Right lobe of liver (tissue), 6 donors: ENCODE measurements around the gene AAR2. TPM values are rescaled to one million over a fixed set of nuclear protein-coding genes. Genes with fewer than 3 reads are reported as not detected.

Experiments
- ATAC-seq, 4 donors: fragments of 200-7000 bp; cut with Tn5 transposase; one replicate each; pipeline ENCODE4 v1.9.1; 2020; ENCODE audit warnings: mild to moderate bottlenecking in 4 of 4, moderate library complexity in 4 of 4
- DNase-seq, 3 donors: peaks; one replicate each; pipeline ENCODE4 v3.0.0-alpha.2; 2020
- H3K27ac ChIP-seq, 3 donors: fragments of 200-600 bp; one replicate each; pipeline ENCODE4 v1.8.0; 2022
- H3K27me3 ChIP-seq, 2 donors: fragments of 200-600 bp; one replicate each; pipeline ENCODE4 v1.8.0; 2022
- H3K36me3 ChIP-seq, 4 donors: fragments of 200-600 bp; sonication (generic) in 1 of 4; one replicate each; pipeline versions ENCODE4 v1.5.1 to v1.8.0; 2017 to 2022; ENCODE audit warnings: control low read depth in 1 of 4
- H3K4me1 ChIP-seq, 4 donors: fragments of 200-600 bp; sonication (generic) in 1 of 4; one replicate each; pipeline versions ENCODE4 v1.5.1 to v1.8.0; 2017 to 2022; ENCODE audit warnings: control low read depth in 1 of 4
- H3K4me3 ChIP-seq, 3 donors: fragments of 200-600 bp; one replicate each; pipeline ENCODE4 v1.8.0; 2022
- H3K9me3 ChIP-seq, 4 donors: fragments of 200-600 bp; sonication (generic) in 1 of 4; one replicate each; pipeline versions ENCODE4 v1.5.1 to v1.8.0; 2017 to 2022; ENCODE audit warnings: control low read depth in 1 of 4
- CTCF ChIP-seq, 4 donors: fragments of 200-600 bp in 3 of 4; fragments of 450-650 bp in 1 of 4; IDR thresholded peaks; one replicate each; pipeline versions ENCODE4 v1.5.1 to v1.8.0; 2016 to 2022; ENCODE audit warnings: antibody characterized with exemption in 4 of 4, mild to moderate bottlenecking in 2 of 4
- POLR2A ChIP-seq: fragments of 450-650 bp; IDR thresholded peaks from one replicate; pipeline ENCODE4 v1.6.1; 2017; ENCODE audit warnings: antibody characterized with exemption, mild to moderate bottlenecking
- WGBS: methylation state at CpG from one replicate; pipeline ENCODE4 v1.1.6; 2018; ENCODE audit warnings: low coverage, low lambda C conversion rate; ENCODE audit not compliant: insufficient coverage; ENCODE audit errors: missing lambda C conversion rate; 5-methylcytosine and 5-hydroxymethylcytosine counted together
- intact Hi-C, 2 donors: fragments of 100-400 bp; cut with DNase I; formaldehyde crosslinking; loops; one replicate each; pipeline versions ENCODE4 v1.11.2 to v1.14.1; 2022
- total RNA-seq, 6 experiments: library from RNA; depleted of rRNA in 2 of 6; stranded (reverse); fragments of >200 nt in 2 of 6; fragmentation: NEBNext Ultra II Directional in 3 of 6; extraction: Animal tissue kit (Norgen Biotek cat#: 25700) in 3 of 6; gene quantifications; one replicate each; pipeline versions ENCODE4 v1.1.0 to v1.2.4, GENCODE V29; 2016 to 2023
- donor health status: DM: no; HTN: yes; CAD: no.
- donor health status: DM: no; HTN: no; CAD: no.
- donor health status: DM: no; HTN: no; CAD: no.
- donor health status: DM: no; HTN: yes; CAD: no.
- donor health status: DM: no; HTN: yes; CAD: no.

AAR2 gene
- total RNA-seq, 6 experiments from 2014 or later: 11.8 to 16.7 (median 13.5) TPM

GRCh38 chr20:36267605-36268381 lies 31.5 kb downstream of the AAR2 start:
- intact Hi-C loops: no loop called here
- Histone ChIP-seq H3K27ac (no peak overlapping the region), H3K9me3 (no peaks in the 10 kb centered on the region), H3K27me3 (no peaks in the 10 kb centered on the region), H3K4me1 (no peaks in the 10 kb centered on the region), H3K36me3 (no peaks in the 10 kb centered on the region), H3K4me3 (no peak overlapping the region)
- TF ChIP-seq CTCF (IDR thresholded peaks at IDR 0.05) (no peak), POLR2A (no peak)
- ATAC-seq (no peak), DNase-seq (no peak)
- WGBS: 71% methylated on average over 4 of the region's 24 CpGs

DNA sequence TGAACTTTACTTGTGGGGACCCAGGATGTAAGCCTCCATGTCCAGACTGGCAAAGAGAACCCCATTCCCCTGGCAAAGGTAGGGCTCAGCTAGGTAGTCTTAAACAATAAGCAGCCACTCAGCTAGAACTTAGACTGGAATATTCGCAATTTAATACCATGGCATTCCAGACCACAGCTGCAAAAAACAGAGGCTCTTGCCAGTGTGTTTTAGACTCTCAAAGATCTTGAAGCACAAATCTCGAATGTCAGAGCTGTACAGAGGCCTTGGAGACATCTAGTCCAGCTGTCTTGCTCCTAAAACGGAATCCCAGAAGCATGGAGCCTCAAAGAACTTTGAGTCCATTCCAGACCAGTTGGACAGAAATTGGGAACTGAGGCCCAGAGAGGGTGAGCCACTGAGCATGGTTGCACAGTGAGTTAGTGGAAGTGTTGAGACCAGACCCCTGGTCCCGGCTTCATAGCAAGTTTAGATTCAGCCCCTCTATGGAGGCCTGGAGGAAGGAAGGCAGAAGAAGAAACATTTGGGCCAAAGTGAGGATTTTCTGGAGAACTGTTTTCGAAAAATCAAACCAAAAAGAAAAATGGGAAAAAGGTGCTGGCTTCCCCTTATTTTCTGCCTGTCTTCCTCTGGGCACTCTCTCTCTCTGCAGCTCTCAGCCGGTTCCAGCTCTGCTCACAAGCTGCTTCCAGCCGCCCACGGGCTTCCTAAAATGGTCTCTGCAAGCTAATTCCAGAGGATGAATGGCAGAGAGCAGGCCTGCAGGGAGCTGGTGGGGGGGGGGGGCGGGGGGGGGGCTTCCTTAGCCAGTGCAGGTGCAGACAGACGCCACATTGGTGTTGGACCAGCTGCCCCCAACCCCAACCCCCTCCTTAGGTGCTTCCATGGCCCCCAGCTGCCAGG lies 32.4 kb downstream of the AAR2 start:
- no peaks in the 10 kb centered on the region for H3K36me3 ChIP-seq
- no peak overlapping the region for H3K27ac ChIP-seq
- ATAC-seq (no peak), DNase-seq (no peak)
- no peak for TF ChIP-seq POLR2A
- TF ChIP-seq CTCF (IDR thresholded peaks at IDR 0.05): no peak
- no peaks in the 10 kb centered on the region for H3K27me3 ChIP-seq
- no peaks in the 10 kb centered on the region for H3K9me3 ChIP-seq
- H3K4me3 ChIP-seq: no peak overlapping the region
- intact Hi-C loops: no loop called here
- WGBS: 53% methylated on average over 7 of the region's 10 CpGs
- no peaks in the 10 kb centered on the region for H3K4me1 ChIP-seq

DNA sequence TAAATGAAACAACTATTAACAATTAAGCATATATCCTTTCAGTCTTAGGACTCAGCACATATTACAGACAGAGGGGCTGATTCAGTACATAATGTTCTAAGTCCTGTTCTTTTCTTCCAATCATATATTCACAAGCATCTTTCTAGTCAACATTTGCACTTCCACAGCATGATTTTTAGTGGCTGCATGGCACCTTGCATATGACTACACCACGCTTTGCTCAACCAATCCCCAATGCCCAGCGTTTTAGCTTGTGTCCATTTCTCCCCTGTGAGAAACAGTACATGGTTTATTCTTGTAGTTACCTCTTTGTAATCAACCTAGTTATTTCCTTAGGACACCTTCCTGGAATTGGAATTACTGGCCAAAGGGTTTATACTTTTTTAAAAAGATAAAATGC lies 33.2 kb downstream of the AAR2 start:
- ATAC-seq (no peak), DNase-seq (no peak)
- Histone ChIP-seq H3K27ac (no peak overlapping the region), H3K9me3 (no peaks in the 10 kb centered on the region), H3K4me3 (no peak overlapping the region), H3K4me1 (no peaks in the 10 kb centered on the region), H3K27me3 (no peaks in the 10 kb centered on the region), H3K36me3 (no peaks in the 10 kb centered on the region)
- 72% methylated on average over 2 of the region's 2 CpGs for WGBS
- intact Hi-C loops: no loop called here
- TF ChIP-seq CTCF (IDR thresholded peaks at IDR 0.05) (no peak), POLR2A (no peak)

DNA sequence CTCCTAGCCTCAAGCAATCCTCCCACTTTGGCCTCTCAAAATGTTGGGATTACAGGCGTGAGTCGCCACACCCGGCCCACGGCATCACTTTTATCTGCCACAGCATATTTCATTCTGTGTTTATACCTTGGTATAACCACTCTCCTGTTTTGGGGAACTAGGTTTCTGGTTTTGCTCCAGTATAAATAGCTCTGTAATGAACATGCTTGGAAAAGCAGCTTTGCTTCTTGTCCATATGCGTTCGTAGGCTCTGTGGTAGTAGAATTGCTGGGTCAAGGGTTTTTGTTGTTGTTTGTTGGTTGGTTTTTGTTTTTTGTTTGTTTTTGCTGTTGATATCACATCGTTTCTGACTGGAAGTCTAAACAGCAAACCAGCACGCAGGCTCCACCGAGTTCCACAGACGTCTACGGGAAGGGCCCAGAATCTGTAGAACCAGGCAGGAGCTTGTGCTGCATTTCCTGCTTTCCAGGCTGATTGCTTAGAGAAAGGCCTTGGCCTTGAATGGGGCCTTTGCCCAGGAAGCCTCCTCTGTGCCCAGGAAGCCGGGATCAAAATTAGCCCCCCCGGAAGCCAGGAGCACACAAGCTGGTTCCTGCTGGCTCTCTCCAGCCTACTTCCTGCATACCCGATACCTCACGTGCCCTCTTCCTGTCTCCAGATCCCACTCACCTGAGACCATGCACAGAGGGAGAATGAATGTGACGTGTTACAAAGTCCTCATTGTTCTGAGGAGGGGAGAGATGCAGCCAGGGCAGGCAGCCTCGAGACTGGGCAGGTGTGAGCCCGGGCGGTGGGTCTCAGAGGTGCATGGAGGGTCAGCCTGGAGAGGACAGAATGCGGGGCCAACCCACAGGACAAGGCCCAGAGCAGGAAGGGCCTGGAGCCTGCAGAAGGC lies 34.7 kb downstream of the AAR2 start:
- ATAC-seq (no peak), DNase-seq (no peak)
- H3K36me3 ChIP-seq: no peaks in the 10 kb centered on the region
- WGBS: 66% methylated on average over 13 of the region's 20 CpGs
- no peaks in the 10 kb centered on the region for H3K4me1 ChIP-seq
- intact Hi-C loops: no loop called here
- TF ChIP-seq CTCF (IDR thresholded peaks at IDR 0.05) (no peak), POLR2A (no peak)
- no peak overlapping the region for H3K4me3 ChIP-seq
- H3K9me3 ChIP-seq: no peaks in the 10 kb centered on the region
- H3K27ac ChIP-seq: no peak overlapping the region
- H3K27me3 ChIP-seq: no peaks in the 10 kb centered on the region
